Sigmoid colon (tissue), 7 donors: ENCODE results near the gene ADAMTS17. TPM values are rescaled to one million over a fixed set of nuclear protein-coding genes. Genes with fewer than 3 reads are reported as not detected.

Experiments used
- DNase-seq: peaks from one replicate; pipeline ENCODE4 v3.0.0-alpha.2; 2019
- H3K27ac ChIP-seq, 4 donors: fragments of 200-600 bp; sonication (generic); one replicate each; pipeline ENCODE4 v1.5.1; 2016 to 2019; ENCODE audit warnings: mild to moderate bottlenecking in 1 of 4
- H3K27me3 ChIP-seq, 3 donors: fragments of 200-600 bp; sonication (generic); one replicate each; pipeline ENCODE4 v1.5.1; 2019; ENCODE audit warnings: mild to moderate bottlenecking in 1 of 3
- H3K36me3 ChIP-seq, 4 donors: fragments of 200-600 bp; sonication (generic); one replicate each; pipeline ENCODE4 v1.5.1; 2016 to 2019
- H3K4me1 ChIP-seq, 4 donors: fragments of 200-600 bp; sonication (generic); one replicate each; pipeline ENCODE4 v1.5.1; 2017 to 2019
- H3K4me3 ChIP-seq, 4 donors: fragments of 200-600 bp; sonication (generic); one replicate each; pipeline ENCODE4 v1.5.1; 2017 to 2019; ENCODE audit warnings: mild to moderate bottlenecking in 2 of 4, moderate library complexity in 1 of 4
- H3K9me3 ChIP-seq, 4 donors: fragments of 200-600 bp in 3 of 4; sonication (generic) in 3 of 4; one replicate each; pipeline versions ENCODE4 v1.5.1 to v1.6.1; 2013 to 2019
- CTCF ChIP-seq, 4 experiments: fragments of 450-650 bp in 3 of 4; fragments of 200-600 bp in 1 of 4; IDR thresholded peaks; one replicate each; pipeline ENCODE4 v1.5.1; 2016 to 2019; ENCODE audit warnings: antibody characterized with exemption in 4 of 4, mild to moderate bottlenecking in 3 of 4, moderate library complexity in 2 of 4
- EP300 ChIP-seq, 4 donors: sonication (generic); formaldehyde crosslinking; IDR thresholded peaks; one replicate each; pipeline ENCODE4 v1.6.1; 2017; ENCODE audit warnings: antibody characterized with exemption in 4 of 4
- POLR2A ChIP-seq, 2 donors: fragments of 450-650 bp; IDR thresholded peaks; one replicate each; pipeline ENCODE4 v1.6.1; 2016; ENCODE audit warnings: antibody characterized with exemption in 2 of 2, mild to moderate bottlenecking in 2 of 2, moderate library complexity in 2 of 2
- POLR2AphosphoS5 ChIP-seq, 4 donors: sonication (generic); formaldehyde crosslinking; IDR thresholded peaks; one replicate each; pipeline ENCODE4 v1.6.1; 2017; ENCODE audit warnings: antibody characterized with exemption in 4 of 4
- WGBS, 2 donors: extraction: QIAGEN DNeasy Blood & Tissue Kit; methylation state at CpG; one replicate each; pipeline ENCODE4 v1.1.7; 2013; 5-methylcytosine and 5-hydroxymethylcytosine counted together
- intact Hi-C: fragments of 100-400 bp; cut with DNase I; formaldehyde crosslinking; loops from one replicate; pipeline ENCODE4 v1.15.1; 2023
- polyA plus RNA-seq, 3 donors: library from polyadenylated mRNA; stranded (reverse); fragments of 200-250 nt; gene quantifications; one replicate each; pipeline ENCODE4 v1.2.3, GENCODE V29; 2013
- total RNA-seq, 4 donors: library from RNA; depleted of rRNA; stranded (reverse); fragments of >200 nt; gene quantifications; one replicate each; pipeline ENCODE4 v1.1.0, GENCODE V29; 2016
- donor health status: healthy with polysubstance abuse.
- donor health status: Bipolar disorder and iron deficiency.
- donor health status: healthy.

Gene ADAMTS17
- total and polyA plus RNA-seq, 7 donors: 0.46 to 3.6 (median 1.2) TPM

- Histone ChIP-seq H3K36me3 (no peaks in the 10 kb centered on the region), H3K4me3 (no peak overlapping the region), H3K27me3 (peaks cover 0 to 23% (median 0%) of the 10 kb centered on the region in 3 donors), H3K27ac (no peak overlapping the region), H3K9me3 (no peaks in the 10 kb centered on the region), H3K4me1 (no peaks in the 10 kb centered on the region)
- intact Hi-C loops: no loop called here
- TF ChIP-seq POLR2A (IDR thresholded peaks at IDR 0.05) (no peak), CTCF (IDR thresholded peaks at IDR 0.05) (peak in 1 of 4 experiments; percentile 10)
- peak; percentile 39 for DNase-seq
- 52 to 69% methylated on average over 12 of the region's 12 CpGs for WGBS, 2 donors
Observed at GRCh38 chr15:99961011-99961441, 380.7 kb downstream of the ADAMTS17 start.

- Histone ChIP-seq H3K4me1 (no peaks in the 10 kb centered on the region), H3K4me3 (no peak overlapping the region), H3K27me3 (peaks cover 0 to 23% (median 0%) of the 10 kb centered on the region in 3 donors), H3K9me3 (no peaks in the 10 kb centered on the region), H3K27ac (no peak overlapping the region), H3K36me3 (no peaks in the 10 kb centered on the region)
- DNase-seq: no peak
- intact Hi-C loops: no loop called here
- 46 to 80% methylated on average over 6 of the region's 6 CpGs for WGBS, 2 donors
- TF ChIP-seq CTCF (IDR thresholded peaks at IDR 0.05) (no peak), POLR2A (IDR thresholded peaks at IDR 0.05) (no peak), POLR2AphosphoS5 (IDR thresholded peaks at IDR 0.05) (no peak), EP300 (IDR thresholded peaks at IDR 0.05) (no peak)
Observed at GRCh38 chr15:99959326-99959725, 382.4 kb downstream of the ADAMTS17 start.

GRCh38 chr15:99958426-99959097, 383.2 kb downstream of the ADAMTS17 start:
- intact Hi-C loops: no loop called here
- no peaks in the 10 kb centered on the region for H3K36me3 ChIP-seq
- no peak overlapping the region for H3K27ac ChIP-seq
- WGBS, 2 donors: 24 to 66% methylated on average over 7 of the region's 7 CpGs
- H3K4me3 ChIP-seq: no peak overlapping the region
- H3K4me1 ChIP-seq: no peaks in the 10 kb centered on the region
- peak; percentile 2 for DNase-seq
- TF ChIP-seq POLR2A (IDR thresholded peaks at IDR 0.05) (no peak), CTCF (IDR thresholded peaks at IDR 0.05) (no peak), POLR2AphosphoS5 (IDR thresholded peaks at IDR 0.05) (no peak), EP300 (IDR thresholded peaks at IDR 0.05) (no peak)
- no peaks in the 10 kb centered on the region for H3K9me3 ChIP-seq
- peaks cover 0 to 23% (median 0%) of the 10 kb centered on the region in 3 donors for H3K27me3 ChIP-seq

- no peak for TF ChIP-seq POLR2AphosphoS5 (IDR thresholded peaks at IDR 0.05)
- H3K9me3 ChIP-seq: peaks cover 0 to 4% (median 0%) of the 10 kb centered on the region in 4 donors
- H3K27me3 ChIP-seq: peaks cover 0 to 23% (median 0%) of the 10 kb centered on the region in 3 donors
- WGBS, 2 donors: 89 to 93% methylated on average over 2 of the region's 2 CpGs
- H3K36me3 ChIP-seq: no peaks in the 10 kb centered on the region
- H3K27ac ChIP-seq: no peak overlapping the region
- no peaks in the 10 kb centered on the region for H3K4me1 ChIP-seq
- intact Hi-C loops: no loop called here
- no peak overlapping the region for H3K4me3 ChIP-seq
- no peak for DNase-seq
Observed at GRCh38 chr15:99957642-99958013, 384.1 kb downstream of the ADAMTS17 start.

GRCh38 chr15:99956820-99957641, 384.7 kb downstream of the ADAMTS17 start:
- H3K27me3 ChIP-seq: peaks cover 0 to 23% (median 0%) of the 10 kb centered on the region in 3 donors
- intact Hi-C loops: no loop called here
- H3K9me3 ChIP-seq: peaks cover 0 to 4% (median 0%) of the 10 kb centered on the region in 4 donors
- no peaks in the 10 kb centered on the region for H3K36me3 ChIP-seq
- no peak overlapping the region for H3K4me3 ChIP-seq
- no peak overlapping the region for H3K27ac ChIP-seq
- 90 to 94% methylated on average over 19 of the region's 19 CpGs for WGBS, 2 donors
- TF ChIP-seq POLR2A (IDR thresholded peaks at IDR 0.05): no peak
- no peak for TF ChIP-seq CTCF (IDR thresholded peaks at IDR 0.05)
- no peak for TF ChIP-seq EP300 (IDR thresholded peaks at IDR 0.05)
- no peak for TF ChIP-seq POLR2AphosphoS5 (IDR thresholded peaks at IDR 0.05)
- H3K4me1 ChIP-seq: no peaks in the 10 kb centered on the region
- DNase-seq: peak; percentile 37
